Measurements from ENCODE around the gene CAPZA1.

DNA sequence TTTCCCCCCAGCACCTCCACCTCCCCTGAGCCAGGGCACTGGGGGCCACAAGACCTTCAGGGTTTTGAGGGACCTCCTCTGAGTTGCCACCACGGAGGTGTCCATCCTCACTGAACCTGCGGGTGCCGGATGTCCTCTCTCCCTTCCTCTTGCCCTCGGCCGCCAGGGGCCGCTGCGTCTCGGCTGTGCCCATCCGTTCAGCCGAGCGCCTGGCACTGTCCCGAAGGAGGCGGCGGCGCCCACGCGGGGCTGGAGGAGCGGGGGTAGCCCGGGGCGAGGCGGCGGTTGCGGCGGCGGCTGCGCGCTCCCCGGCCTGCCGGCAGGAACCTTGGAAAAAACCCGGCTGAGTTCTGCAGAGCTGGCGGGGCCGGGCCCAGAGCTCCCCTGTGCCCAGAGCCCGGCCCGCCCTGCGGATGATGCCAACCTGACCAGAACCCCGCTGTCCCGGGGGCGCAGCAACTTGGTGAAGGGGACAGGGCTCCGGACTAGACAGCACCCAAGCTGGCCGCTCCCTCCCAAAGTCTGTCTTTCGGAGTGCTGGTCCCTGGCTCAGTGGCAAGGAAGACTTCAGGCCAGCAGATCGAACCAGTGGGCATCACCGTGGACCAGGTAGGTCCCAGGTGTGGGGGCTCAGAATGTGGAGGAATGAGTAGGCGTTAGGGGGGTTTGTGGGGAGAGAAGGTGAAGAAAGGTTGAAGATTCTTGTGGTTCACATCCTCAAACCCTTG is 99.2 kb downstream of the CAPZA1 start:
- TF ChIP-seq ZNF138 (tag by site-specific recombination; IDR thresholded peaks at IDR 0.05; ENCODE audit: borderline replicate concordance) (no peak), ZNF670 (tag by site-specific recombination; IDR thresholded peaks at IDR 0.05; ENCODE audit: low read depth) (no peak), ZFP41 (tag by site-specific recombination; IDR thresholded peaks at IDR 0.05; ENCODE audit: borderline replicate concordance) (no peak), EGR2 (tag by site-specific recombination; IDR thresholded peaks at IDR 0.05; ENCODE audit: low read depth) (no peak), ZNF23 (tag by site-specific recombination; IDR thresholded peaks at IDR 0.05; ENCODE audit: borderline replicate concordance) (no peak), BCL11B (tag by site-specific recombination; IDR thresholded peaks at IDR 0.05; ENCODE audit: low read depth) (no peak)
- TF ChIP-seq, protein P1, sequence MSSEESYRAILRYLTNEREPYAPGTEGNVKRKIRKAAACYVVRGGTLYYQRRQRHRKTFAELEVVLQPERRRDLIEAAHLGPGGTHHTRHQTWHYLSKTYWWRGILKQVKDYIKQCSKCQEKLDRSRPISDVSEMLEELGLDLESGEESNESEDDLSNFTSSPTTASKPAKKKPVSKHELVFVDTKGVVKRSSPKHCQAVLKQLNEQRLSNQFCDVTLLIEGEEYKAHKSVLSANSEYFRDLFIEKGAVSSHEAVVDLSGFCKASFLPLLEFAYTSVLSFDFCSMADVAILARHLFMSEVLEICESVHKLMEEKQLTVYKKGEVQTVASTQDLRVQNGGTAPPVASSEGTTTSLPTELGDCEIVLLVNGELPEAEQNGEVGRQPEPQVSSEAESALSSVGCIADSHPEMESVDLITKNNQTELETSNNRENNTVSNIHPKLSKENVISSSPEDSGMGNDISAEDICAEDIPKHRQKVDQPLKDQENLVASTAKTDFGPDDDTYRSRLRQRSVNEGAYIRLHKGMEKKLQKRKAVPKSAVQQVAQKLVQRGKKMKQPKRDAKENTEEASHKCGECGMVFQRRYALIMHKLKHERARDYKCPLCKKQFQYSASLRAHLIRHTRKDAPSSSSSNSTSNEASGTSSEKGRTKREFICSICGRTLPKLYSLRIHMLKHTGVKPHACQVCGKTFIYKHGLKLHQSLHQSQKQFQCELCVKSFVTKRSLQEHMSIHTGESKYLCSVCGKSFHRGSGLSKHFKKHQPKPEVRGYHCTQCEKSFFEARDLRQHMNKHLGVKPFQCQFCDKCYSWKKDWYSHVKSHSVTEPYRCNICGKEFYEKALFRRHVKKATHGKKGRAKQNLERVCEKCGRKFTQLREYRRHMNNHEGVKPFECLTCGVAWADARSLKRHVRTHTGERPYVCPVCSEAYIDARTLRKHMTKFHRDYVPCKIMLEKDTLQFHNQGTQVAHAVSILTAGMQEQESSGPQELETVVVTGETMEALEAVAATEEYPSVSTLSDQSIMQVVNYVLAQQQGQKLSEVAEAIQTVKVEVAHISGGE (tag by site-specific recombination; conservative IDR thresholded peaks at IDR 0.05; ENCODE audit: low read depth): no peak
- TF ChIP-seq, protein P2, sequence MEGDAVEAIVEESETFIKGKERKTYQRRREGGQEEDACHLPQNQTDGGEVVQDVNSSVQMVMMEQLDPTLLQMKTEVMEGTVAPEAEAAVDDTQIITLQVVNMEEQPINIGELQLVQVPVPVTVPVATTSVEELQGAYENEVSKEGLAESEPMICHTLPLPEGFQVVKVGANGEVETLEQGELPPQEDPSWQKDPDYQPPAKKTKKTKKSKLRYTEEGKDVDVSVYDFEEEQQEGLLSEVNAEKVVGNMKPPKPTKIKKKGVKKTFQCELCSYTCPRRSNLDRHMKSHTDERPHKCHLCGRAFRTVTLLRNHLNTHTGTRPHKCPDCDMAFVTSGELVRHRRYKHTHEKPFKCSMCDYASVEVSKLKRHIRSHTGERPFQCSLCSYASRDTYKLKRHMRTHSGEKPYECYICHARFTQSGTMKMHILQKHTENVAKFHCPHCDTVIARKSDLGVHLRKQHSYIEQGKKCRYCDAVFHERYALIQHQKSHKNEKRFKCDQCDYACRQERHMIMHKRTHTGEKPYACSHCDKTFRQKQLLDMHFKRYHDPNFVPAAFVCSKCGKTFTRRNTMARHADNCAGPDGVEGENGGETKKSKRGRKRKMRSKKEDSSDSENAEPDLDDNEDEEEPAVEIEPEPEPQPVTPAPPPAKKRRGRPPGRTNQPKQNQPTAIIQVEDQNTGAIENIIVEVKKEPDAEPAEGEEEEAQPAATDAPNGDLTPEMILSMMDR (tag by site-specific recombination; IDR thresholded peaks at IDR 0.05): peak; percentile 85
- TF ChIP-seq, protein P3, sequence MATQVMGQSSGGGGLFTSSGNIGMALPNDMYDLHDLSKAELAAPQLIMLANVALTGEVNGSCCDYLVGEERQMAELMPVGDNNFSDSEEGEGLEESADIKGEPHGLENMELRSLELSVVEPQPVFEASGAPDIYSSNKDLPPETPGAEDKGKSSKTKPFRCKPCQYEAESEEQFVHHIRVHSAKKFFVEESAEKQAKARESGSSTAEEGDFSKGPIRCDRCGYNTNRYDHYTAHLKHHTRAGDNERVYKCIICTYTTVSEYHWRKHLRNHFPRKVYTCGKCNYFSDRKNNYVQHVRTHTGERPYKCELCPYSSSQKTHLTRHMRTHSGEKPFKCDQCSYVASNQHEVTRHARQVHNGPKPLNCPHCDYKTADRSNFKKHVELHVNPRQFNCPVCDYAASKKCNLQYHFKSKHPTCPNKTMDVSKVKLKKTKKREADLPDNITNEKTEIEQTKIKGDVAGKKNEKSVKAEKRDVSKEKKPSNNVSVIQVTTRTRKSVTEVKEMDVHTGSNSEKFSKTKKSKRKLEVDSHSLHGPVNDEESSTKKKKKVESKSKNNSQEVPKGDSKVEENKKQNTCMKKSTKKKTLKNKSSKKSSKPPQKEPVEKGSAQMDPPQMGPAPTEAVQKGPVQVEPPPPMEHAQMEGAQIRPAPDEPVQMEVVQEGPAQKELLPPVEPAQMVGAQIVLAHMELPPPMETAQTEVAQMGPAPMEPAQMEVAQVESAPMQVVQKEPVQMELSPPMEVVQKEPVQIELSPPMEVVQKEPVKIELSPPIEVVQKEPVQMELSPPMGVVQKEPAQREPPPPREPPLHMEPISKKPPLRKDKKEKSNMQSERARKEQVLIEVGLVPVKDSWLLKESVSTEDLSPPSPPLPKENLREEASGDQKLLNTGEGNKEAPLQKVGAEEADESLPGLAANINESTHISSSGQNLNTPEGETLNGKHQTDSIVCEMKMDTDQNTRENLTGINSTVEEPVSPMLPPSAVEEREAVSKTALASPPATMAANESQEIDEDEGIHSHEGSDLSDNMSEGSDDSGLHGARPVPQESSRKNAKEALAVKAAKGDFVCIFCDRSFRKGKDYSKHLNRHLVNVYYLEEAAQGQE (tag by site-specific recombination; IDR thresholded peaks at IDR 0.05): no peak
- TF ChIP-seq, protein P4, sequence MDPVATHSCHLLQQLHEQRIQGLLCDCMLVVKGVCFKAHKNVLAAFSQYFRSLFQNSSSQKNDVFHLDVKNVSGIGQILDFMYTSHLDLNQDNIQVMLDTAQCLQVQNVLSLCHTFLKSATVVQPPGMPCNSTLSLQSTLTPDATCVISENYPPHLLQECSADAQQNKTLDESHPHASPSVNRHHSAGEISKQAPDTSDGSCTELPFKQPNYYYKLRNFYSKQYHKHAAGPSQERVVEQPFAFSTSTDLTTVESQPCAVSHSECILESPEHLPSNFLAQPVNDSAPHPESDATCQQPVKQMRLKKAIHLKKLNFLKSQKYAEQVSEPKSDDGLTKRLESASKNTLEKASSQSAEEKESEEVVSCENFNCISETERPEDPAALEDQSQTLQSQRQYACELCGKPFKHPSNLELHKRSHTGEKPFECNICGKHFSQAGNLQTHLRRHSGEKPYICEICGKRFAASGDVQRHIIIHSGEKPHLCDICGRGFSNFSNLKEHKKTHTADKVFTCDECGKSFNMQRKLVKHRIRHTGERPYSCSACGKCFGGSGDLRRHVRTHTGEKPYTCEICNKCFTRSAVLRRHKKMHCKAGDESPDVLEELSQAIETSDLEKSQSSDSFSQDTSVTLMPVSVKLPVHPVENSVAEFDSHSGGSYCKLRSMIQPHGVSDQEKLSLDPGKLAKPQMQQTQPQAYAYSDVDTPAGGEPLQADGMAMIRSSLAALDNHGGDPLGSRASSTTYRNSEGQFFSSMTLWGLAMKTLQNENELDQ (tag by site-specific recombination; IDR thresholded peaks at IDR 0.05; ENCODE audit: low read depth): no peak

Measured in HEK293 (cell line).